ENCODE measurements around the gene GJC1.

DNA sequence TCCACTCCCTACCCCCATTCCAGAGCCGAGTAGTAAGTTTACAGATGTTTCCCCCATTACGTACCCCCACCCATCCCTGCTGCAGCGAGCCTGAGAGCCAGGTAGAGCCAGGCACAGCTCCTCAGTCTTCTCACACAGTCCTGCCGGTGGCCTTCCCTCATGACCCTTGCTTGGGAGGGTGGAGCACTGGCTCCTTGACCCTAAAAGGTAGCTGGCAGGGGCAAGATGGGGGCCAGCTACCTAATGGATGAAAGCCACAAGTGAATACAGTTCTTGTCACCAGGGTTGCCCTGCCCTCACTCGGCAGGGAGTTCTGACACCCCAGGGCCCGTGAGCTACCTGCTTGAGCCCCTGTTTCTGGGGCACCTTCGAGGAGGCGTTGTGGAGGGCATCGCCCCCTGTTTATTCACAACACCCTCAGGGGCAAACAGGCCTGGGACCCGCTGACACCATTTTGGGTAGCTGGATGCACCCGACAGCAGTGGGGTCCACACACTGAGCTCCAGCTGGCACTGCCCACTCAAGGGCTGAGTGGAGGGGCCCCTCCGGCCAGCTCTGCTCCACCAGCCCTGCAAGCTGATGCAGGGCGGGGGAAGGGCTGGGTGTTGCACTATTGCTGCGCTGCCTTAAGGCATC is 49.1 kb downstream of the GJC1 start:
- no peak for TF ChIP-seq EZH2 (IDR thresholded peaks at IDR 0.05; ENCODE audit: borderline replicate concordance, low read depth, low read length, severe bottlenecking)
- TF ChIP-seq, protein P1, sequence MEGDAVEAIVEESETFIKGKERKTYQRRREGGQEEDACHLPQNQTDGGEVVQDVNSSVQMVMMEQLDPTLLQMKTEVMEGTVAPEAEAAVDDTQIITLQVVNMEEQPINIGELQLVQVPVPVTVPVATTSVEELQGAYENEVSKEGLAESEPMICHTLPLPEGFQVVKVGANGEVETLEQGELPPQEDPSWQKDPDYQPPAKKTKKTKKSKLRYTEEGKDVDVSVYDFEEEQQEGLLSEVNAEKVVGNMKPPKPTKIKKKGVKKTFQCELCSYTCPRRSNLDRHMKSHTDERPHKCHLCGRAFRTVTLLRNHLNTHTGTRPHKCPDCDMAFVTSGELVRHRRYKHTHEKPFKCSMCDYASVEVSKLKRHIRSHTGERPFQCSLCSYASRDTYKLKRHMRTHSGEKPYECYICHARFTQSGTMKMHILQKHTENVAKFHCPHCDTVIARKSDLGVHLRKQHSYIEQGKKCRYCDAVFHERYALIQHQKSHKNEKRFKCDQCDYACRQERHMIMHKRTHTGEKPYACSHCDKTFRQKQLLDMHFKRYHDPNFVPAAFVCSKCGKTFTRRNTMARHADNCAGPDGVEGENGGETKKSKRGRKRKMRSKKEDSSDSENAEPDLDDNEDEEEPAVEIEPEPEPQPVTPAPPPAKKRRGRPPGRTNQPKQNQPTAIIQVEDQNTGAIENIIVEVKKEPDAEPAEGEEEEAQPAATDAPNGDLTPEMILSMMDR (IDR thresholded peaks at IDR 0.05; ENCODE audit: extremely low read depth in 1 of 2, insufficient read depth in 1 of 2, low read depth in 1 of 2, low read length in 2 of 2), result no peak
- no peak for TF ChIP-seq POLR2A (IDR thresholded peaks at IDR 0.05; ENCODE audit: low read depth, low read length)
- no peak for TF ChIP-seq POLR2AphosphoS5 (IDR thresholded peaks at IDR 0.05; ENCODE audit: insufficient read depth, low read depth, low read length)
